ENCODE measurements around the gene ALDH1A3.
"Not testable (repeated sequence)": the region's sequence is repeated elsewhere in the genome, so short reads cannot be mapped to it uniquely, and the experiment has no call there.

Gene ALDH1A3

DNA sequence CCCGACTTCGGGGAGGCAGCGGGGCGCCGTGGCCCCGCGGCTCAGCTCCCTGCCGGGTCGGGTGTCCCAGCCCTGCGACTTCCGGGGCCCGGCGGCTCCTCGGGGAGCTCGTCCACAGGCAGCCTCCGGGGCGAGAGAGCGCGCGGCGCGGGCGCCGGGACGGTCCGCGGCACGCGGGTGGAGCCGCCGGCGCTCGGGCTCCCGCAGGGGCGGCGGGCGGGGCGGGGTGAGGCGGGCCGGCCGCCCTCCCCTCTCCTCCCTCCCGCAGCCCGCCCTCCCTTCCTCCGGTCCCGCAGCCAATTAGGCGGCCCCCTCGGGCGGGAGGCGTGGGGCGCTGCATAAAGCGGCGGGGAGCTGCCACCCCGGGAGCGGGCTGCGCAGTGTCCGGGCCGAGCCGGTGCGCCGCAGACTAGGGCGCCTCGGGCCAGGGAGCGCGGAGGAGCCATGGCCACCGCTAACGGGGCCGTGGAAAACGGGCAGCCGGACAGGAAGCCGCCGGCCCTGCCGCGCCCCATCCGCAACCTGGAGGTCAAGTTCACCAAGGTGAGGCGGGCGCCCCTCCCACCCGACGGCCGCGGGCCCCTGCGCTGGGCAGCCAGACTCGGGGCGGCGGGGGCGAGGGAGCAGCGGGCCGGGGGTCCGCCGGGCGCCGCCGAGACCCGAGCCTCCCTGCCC lies at the start of gene ALDH1A3:
TSS of gene ALDH1A3 (plus strand) at position 368 of the 675 bp plus-strand sequence. CDS start at position 445, 77 bp downstream.
- DNase-seq, result no peak

DNA sequence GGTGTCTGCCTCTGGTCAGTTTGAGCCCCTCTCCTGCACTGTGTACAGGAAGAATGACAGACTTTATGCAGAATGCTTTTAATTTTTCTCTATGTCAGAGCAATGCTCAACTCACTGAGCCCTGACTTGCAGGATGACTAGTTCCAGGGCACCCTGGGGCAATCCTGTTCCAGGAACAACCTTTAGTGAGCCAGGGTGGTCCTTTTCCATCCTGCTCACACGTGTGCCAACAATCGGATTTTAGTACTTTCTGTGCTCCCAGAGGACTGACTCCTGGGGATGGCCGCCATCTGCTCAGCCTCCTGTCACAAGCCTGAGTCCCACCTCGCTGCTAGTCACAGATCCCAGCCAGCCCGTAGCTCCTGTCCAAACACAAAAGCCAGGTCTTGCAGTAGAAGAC lies 48.2 kb upstream of the ALDH1A3 start:
- no peak for DNase-seq

DNA sequence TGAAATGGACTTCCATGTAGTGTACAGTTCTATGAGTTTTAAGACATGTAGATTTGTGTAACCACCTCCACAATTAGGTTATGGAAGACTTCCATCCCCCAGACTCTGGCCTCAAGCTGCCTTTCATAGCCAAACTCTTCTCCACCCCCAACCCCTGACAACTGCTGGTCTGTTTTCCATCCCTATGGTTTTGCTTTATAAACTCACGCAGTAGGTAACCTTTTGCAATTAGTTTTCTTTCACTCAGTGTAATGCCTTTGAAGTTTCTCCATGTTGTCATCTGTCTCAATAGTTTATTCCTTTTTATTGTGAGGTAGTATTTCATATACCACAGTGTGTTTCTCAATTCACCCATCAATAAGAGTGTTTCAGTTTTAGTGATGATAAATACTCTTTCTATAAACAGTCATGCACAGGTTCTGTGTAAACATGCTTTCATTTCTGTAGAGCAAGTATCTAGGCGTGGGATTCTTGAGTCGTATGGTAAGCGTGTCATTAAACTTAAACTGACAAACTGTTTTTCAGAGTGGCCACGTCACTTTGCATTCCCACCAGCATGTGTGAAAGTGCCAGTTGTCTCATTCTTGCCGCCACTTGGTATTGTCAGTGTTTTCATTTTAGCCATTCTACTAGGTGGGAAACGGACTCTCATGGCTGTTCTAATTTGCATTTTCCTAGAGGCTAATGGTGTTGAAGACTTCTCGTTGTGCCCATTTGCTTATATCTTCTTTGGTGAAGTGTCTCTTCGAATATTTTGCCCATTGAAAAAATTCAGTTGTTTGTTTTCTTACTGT lies 47.3 kb upstream of the ALDH1A3 start:
- no peak for DNase-seq

DNA sequence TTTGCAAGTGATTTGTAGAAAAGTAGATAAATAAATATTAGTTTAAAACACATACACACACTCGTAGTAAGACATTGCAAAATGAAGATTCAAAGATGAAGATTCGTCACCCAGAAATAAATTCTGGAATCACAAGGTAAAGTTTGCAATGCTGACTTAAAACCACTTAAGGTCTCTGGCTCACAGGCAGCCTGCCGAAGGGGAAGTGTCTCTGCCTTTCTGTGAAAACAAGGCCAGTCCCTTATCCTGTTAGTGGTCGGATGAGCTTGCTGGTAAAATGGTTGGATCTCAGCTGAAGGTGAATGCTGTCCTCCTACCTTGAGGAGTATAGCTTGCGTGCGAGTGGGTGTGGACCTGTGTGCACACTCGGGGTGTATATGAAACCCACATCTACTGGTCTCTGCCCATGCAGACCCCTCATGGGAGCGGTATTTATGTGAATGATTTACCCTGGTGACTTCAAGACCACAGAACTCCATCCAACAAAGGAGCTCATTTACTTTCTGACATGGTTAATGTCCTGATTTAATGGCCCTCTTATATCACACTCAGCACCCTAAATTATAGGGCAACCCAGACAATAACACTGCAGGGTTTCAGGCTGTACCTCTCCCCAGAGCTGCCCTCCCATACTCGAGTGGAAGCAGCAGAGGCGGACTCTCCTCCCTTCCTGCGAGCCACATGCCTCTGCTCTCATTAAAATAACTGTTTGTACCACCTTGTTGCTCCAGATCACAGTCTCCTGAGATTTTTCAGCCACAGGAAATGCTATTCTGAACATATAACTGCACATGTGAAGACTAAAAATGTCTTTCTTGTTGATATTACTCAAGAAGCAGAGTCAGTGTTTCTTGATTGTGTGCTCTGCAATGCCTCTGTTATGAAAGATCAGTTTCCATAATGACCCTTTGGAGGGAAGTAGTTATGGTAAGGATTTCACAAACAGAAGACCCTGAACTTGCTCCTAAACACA lies 45.9 kb upstream of the ALDH1A3 start:
- DNase-seq, result no peak

DNA sequence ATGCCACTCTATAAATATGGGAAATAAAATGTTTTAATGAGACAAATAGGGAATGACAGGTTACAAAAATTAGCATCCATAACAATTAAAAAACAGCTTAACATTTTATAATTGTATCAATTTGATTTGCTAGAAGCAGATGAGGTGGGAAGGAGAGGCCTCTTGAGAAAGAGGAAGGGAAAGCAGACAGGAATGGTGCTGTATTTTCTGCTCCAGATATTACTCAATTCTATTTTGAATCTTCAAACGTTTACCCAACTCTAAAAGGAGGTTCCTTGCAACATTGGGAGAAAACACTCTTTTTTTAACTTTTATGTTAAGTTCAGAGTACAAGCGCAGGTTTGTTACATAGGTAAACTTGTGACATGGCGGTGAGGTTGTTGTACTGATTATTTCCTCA lies 44.9 kb upstream of the ALDH1A3 start:
- DNase-seq, result no peak

DNA sequence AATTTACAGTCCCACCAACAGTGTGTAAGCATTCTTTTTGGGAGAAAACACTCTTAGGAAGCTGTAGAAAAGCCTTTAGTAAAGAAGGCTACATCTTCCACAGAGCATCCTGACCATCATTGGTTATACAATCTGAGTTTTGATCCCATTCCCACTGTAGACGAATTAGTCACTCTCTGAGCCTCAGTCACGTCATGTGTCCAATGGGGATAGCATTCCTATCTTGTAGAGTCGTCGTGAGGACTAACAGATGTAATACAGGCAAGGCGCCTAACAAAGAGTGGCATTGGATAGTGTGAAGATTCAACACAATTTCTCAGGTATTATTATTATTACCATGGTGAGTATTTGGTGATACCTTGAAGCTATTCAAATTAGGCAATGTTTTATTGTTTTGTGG lies 44.0 kb upstream of the ALDH1A3 start:
- no peak for DNase-seq

DNA sequence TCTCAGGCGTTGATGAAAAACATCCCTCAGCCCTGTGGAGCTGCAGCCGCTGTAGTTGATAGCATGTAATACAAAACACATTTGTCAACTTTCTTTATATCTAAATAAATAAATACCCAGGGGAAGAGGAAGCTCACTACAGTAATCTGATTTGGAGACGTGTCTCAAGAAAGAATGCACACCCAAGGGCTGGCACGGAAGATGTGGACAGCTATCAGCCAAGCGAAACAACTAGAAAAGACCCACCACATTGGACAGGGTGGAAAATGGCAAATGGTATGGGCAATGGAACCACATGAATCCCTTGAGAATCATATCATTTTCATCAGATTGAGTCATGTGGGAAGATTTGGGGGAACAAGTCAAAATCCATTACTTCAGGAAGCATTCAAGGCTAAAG lies 43.1 kb upstream of the ALDH1A3 start:
- no peak for DNase-seq

DNA sequence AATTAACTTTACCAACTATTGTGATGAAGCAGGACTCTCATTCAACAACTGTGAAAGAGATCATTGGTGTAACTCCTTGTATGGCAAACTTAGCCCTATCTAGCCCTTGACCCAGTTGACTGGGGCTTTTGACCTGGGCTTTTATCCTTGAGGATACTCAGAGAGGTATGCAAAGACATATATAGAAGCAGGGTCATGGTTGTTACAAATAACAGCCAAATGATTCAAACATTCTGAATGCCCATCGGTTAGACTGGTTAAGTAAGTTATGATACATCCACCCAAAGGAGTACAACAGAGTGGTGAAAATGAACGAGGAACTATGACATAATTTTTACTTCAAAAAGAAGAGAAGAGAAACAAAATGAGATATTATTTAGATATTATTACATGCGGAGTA lies 38.2 kb upstream of the ALDH1A3 start:
- no peak for DNase-seq

DNA sequence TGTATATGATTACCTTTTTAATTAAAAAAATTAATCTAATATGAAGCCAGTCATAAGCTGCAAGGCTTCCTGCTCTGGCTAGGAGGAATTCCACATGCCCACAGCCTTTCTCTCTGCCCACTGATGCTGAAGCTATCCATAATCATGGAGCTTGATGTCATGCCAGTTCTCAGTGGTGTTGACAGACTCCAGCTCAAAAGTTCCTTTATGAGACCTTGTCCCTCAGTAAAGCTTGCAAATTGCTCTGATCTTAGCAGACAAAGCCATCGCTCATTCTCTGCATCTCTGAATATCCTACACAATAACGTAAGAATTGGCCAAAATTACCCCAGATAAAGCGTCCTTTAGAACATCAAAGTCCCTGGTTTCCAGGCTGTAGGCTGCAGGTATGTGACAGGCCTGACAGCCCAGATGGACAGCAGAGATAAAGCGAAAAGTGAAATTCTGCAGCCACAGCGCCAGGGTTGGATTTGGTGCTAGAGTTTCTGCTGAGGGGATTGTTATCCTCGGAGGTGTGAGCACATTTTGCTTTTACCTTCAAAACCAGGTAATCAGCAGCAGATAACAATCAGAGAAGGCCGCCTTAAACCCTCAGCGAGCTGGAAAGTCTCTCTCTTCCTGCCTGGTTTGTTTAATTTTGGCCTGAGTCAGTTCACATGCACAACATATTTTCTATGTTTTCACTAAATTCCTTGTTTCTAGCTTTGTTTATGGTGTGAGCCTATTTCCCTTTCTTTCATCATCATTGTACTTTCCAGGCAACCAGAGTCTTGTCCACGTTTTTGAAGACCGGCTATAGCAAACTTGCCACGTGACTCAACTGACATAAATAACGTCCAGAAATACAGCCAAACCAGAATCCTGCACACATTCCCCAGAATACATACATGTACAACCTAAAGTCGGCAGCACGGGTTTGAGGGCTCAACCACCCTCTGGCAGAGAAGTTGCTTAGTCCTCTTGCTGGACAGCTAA lies 36.6 kb upstream of the ALDH1A3 start:
- no peak for DNase-seq

DNA sequence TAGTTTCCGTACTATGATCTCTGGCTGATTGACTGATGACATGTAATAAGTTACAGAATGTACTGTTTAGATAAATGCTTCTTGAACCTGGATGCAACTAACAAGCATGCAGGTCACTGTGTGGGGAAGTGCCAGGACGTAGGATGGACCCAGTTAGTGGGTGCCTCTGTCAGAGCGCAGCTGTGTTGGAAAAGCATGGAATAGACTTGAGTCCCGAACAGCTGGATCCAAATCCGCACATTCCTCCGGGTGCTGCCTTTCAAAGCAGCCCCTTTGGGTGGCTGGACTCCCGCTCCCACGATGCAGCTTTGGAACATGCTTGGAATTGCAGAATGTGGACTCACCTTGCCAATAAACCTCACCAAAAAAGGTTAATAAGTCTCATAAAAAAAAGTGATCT lies 35.5 kb upstream of the ALDH1A3 start:
- no peak for DNase-seq

DNA sequence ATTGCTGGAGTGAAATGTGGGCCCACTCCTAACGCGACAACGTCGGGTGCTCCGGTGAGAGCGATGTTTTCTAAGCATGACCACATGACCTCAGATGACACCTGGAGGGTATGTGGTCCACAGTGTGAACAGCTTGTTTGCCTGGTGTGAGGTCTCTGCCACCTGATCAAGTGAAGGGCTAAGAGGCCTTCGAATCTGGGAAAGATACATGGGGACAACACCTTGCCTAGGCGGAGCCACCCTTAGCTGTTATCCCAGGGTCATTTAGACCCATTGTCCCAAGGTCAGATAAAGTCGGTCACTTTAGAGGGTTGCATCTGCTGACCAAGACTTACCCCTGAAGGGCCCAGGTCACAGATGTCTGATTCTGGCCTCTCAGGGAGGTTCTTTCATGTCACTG lies 34.9 kb upstream of the ALDH1A3 start:
- no peak for DNase-seq

DNA sequence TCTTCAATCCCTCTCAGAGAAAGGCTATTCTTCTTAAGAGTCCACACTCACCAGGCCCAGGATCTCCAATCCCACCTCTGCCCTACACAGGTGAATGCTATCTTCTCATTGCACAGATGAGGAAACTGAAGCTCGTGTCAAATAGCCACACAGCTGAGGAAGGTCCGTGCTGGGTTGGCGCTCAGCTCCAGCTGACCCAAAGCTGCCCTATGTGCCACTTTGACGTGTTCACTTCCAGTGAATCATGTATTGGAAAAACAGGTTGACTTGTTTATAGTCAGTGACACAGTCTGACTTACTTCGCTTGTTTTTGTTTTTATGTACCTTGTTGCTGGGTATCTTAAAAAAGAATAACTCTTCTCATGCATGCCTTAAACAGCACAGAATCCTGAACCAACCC lies 32.4 kb upstream of the ALDH1A3 start:
- DNase-seq, result no peak

DNA sequence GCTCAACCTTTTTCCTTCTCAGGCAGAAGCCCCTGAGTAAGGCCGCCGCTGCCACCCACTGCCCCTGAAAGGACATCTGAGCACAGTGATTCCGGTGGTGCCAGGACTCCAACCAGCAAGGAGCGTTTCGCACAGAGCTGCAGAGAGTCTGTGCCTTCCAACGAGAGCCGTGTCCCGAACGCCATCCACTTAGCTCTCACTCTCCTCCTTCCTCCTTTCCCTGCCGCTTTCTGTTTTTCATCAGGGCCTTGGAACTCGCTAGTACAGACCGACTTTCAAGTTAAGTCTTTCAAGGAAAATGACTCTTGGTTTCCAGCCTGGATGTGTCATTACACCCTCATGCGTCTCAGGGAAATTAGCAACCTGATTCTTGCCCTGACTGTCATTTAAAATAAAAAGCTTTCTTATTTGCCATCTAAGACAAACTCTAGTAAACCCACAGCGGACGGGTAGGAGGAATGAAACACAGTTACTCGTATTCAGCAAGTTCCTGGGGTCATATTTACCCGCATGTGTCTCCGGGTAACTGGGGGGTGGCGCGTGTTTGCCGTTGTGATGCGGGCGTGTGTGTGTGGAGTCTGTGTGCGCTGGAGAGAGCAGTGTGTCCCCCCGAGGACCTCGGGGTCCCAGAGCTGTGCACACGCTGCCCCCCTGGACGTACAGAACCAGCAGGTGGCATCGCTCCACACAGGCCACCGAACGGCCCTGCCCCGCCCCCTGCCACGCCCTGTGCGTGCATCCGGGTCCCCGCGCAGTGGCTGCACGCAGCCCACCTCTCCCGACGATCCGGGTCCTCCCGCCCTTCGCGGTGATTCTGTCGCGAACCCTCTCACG lies 30.4 kb upstream of the ALDH1A3 start:
- peak; percentile 64 for DNase-seq

DNA sequence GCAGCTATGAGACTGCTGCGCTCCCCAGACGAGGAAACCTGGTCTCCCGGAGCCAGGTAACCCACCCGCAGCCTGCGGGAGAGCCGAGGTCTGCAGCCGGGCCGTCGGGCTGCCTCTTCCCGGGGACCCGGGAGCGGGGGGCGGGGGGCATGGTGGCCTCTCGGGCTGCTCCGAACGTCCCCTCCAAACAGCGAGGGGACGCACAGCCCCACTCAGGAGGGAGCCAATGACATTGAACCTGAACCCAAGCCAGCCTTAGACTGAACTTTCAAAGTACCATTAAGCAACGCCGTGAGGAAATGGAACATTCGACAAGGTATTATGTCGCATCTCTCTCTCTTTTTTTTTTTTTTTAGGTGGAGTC lies 29.8 kb upstream of the ALDH1A3 start:
- DNase-seq, result no peak

DNA sequence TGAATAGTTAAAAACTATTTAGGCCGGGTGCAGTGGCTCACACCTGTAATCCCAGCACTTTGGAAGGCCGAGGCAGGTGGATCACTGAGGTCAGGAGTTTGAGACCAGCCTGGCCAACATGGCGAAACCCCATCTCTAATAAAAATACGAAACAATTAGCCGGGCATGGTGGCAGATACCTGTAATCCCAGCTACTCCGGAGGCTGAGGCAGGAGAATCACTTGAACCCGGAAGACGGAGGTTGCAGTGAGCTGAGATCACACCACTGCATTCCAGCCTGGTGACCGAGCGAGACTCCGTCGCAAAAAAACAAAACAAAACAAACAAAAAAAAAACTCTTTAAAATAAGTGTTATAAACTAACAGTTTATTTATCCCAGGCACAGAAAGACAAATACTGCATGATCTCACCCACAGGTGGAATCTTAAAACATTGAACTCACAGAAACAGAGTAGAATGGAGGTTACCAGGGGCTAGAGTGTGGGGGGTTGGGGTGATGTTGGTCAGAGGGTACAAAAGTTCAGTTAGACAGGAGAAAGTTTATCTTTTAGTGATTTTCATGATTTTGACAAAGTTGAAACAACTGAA lies 28.1 kb upstream of the ALDH1A3 start:
- DNase-seq, result not testable (repeated sequence)

DNA sequence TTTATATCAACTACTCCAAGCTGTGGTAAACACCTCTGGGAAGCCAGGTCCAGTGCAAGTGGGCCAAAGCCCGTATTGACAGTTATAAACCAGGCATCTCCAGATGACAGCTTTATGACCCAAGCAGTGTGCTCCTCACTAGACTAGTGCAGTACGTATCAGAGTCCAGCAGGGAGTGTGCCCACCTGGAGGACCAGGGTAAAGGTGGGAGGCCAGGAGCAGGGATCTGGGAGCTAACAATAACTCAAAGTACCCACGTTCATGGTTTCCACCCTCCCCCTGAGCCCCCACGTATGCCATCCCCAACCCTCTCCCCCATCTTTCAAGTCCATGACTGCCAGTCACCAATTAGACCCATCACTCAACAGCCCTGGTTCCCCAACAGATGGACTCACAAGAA lies 27.0 kb upstream of the ALDH1A3 start:
- no peak for DNase-seq

DNA sequence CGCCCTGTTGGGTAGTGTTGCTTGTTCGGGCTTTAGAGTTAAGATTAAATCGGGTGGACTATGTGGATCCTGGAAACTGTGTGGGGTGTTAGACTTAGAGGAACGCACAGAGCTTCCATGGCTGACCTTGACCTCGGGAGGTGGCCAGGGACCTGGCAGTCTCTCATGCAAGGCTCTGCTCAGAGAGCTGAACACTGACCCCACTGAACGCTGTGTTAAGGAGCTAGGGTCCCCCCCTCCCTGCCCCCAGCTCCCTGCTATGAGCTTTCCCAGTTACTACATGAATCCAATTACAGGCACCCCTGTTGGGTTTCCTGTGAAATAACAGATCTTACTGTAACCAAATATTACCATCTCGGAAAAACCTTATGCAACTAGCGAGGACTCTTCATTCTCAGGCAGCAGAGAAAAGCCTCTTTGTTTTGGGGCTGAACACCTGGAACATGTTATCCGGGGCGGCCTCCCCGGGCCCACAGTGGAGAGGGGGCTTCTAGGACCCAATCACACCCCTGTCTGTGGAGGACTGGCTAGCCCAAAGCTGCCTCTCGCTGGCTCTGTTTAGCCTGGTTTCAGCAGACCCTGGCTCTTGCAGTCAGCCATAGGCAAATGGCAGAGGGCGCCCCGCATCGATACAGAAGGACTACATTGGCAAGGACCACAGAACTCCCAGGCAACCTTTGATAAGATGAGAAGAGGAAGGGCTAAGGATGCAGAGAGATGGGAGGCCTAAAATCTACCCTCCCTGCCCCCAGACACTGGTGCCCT lies 25.8 kb upstream of the ALDH1A3 start:
- DNase-seq, result no peak

DNA sequence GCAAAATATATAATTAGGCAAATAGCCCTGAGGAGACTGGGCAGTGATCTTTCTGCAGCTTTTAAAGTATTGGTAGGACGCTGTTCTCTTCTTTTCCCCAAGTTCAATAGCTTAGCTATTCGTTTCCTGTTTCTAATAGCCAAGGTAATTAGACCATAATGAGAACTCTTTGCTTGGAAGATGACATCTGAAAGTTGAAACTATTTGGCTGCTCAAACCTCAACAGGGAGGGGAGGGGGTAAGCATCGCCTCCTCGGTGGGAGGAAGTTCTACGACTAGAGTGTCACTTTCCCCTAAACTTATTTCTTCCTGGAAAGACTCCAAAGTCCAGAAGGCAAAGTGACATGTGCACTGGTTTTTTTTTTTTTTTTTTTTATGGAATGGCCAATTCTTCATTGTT lies 22.8 kb upstream of the ALDH1A3 start:
- no peak for DNase-seq

DNA sequence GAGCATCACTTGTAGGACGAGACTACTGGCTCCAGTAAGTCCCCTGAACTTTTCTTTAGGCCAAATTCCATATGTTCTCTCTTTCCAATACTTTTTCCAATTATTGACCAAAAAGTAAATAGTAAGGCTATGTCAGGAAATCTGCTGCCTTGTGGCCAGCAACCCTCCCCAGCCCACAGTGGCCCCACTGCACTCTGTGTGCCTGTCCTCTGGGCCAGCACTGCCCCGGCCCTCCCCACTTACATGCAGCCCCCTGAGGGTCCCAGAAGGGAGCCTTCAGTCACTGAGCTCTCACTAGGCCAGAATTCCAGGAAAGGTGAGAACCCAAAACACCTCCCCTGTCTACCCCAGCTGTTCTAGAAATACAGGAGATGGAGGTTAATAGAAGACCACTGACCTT lies 21.3 kb upstream of the ALDH1A3 start:
- no peak for DNase-seq
